ENCODE data around the gene KCNQ4.

Gene KCNQ4

GRCh38 chr1:40783001-40783905 is at the start of gene KCNQ4:
TSS of gene KCNQ4 (plus strand) at chr1:40783787. CDS start at chr1:40784094, 307 bp downstream.
- DNase-seq: peak; percentile 78

GRCh38 chr1:40734882-40735628 is 48.5 kb upstream of the KCNQ4 start:
- peak; percentile 31 for DNase-seq

GRCh38 chr1:40736085-40736531 is 47.5 kb upstream of the KCNQ4 start:
- DNase-seq: no peak

- no peak for DNase-seq
These were observed 44.8 kb upstream of the KCNQ4 start for GRCh38 chr1:40738831-40739230.

- DNase-seq: no peak
These were observed 44.1 kb upstream of the KCNQ4 start for GRCh38 chr1:40739455-40740008.

- no peak for DNase-seq
These were observed 43.3 kb upstream of the KCNQ4 start for GRCh38 chr1:40740039-40740996.

GRCh38 chr1:40740997-40741736 is 42.4 kb upstream of the KCNQ4 start:
- no peak for DNase-seq

GRCh38 chr1:40742363-40743061 is 41.1 kb upstream of the KCNQ4 start:
- DNase-seq: no peak

GRCh38 chr1:40743452-40743851 is 40.1 kb upstream of the KCNQ4 start:
- no peak for DNase-seq

GRCh38 chr1:40743860-40744259 is 39.7 kb upstream of the KCNQ4 start:
- no peak for DNase-seq

- no peak for DNase-seq
These were observed 38.4 kb upstream of the KCNQ4 start for GRCh38 chr1:40745176-40745575.

GRCh38 chr1:40746344-40747090 is 37.1 kb upstream of the KCNQ4 start:
- DNase-seq: no peak

- DNase-seq: no peak
These were observed 34.5 kb upstream of the KCNQ4 start for GRCh38 chr1:40748841-40749718.

GRCh38 chr1:40749817-40750216 is 33.8 kb upstream of the KCNQ4 start:
- no peak for DNase-seq

- DNase-seq: no peak
These were observed 33.1 kb upstream of the KCNQ4 start for GRCh38 chr1:40750451-40750908.

GRCh38 chr1:40751802-40752201 is 31.8 kb upstream of the KCNQ4 start:
- DNase-seq: no peak

GRCh38 chr1:40753142-40753882 is 30.3 kb upstream of the KCNQ4 start:
- DNase-seq: no peak

- no peak for DNase-seq
These were observed 29.4 kb upstream of the KCNQ4 start for GRCh38 chr1:40754201-40754600.
